ENCODE measurements around the gene TVP23A. TPM values are rescaled to one million over a fixed set of nuclear protein-coding genes. Genes with fewer than 3 reads are reported as not detected.

The TVP23A gene
- polyA plus RNA-seq, 1 donor from 2014 or later = 9.1 TPM

DNA sequence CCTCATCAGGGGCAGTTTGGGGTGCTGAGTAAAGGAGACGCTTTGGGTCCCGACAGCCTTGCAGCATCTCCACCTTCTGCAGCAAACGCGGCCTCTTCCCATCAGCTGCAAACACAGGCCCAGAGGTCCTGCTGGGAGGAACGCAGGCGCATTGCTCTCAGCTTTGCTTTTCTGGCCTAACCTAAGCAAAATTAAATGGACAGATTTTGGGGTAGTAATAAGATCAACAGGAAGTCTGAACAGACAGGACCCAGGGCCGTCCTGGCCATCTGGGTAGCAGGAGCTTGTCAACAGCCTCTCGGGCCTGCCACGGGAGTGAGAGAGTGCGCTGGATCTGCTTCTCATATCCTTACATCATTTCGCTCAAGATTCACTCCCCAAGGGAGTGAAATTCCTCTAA lies 67.8 kb downstream of the TVP23A start:
- Histone ChIP-seq H3K9me2 (ENCODE audit: insufficient read depth, low read length) (no peaks in the 10 kb centered on the region), H3K27ac (ENCODE audit: low read length) (no peak overlapping the region), H3K27me3 (ENCODE audit: insufficient read depth, low read depth, low read length) (no peaks in the 10 kb centered on the region), H3K9ac (ENCODE audit: low read length) (no peak overlapping the region), H3K9me3 (ENCODE audit: low read length) (no peaks in the 10 kb centered on the region), H3K36me3 (ENCODE audit: insufficient read depth, low read length) (no peaks in the 10 kb centered on the region), H3K4me2 (ENCODE audit: low read length) (no peak overlapping the region), H3F3A (ENCODE audit: insufficient read depth, low read length, poor library complexity, severe bottlenecking) (no peaks in the 10 kb centered on the region), H3K4me3 (ENCODE audit: low read length) (no peak overlapping the region), H2AFZ (ENCODE audit: low read depth, low read length) (no peak overlapping the region), H3K79me2 (replicated peaks; ENCODE audit: insufficient read depth, low read length) (no peaks in the 10 kb centered on the region), H4K20me1 (ENCODE audit: insufficient read depth) (no peaks in the 10 kb centered on the region)
- TF ChIP-seq POLR2AphosphoS5 (IDR thresholded peaks at IDR 0.05) = no peak
- TF ChIP-seq, protein P1, sequence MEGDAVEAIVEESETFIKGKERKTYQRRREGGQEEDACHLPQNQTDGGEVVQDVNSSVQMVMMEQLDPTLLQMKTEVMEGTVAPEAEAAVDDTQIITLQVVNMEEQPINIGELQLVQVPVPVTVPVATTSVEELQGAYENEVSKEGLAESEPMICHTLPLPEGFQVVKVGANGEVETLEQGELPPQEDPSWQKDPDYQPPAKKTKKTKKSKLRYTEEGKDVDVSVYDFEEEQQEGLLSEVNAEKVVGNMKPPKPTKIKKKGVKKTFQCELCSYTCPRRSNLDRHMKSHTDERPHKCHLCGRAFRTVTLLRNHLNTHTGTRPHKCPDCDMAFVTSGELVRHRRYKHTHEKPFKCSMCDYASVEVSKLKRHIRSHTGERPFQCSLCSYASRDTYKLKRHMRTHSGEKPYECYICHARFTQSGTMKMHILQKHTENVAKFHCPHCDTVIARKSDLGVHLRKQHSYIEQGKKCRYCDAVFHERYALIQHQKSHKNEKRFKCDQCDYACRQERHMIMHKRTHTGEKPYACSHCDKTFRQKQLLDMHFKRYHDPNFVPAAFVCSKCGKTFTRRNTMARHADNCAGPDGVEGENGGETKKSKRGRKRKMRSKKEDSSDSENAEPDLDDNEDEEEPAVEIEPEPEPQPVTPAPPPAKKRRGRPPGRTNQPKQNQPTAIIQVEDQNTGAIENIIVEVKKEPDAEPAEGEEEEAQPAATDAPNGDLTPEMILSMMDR (IDR thresholded peaks at IDR 0.05; ENCODE audit: poor library complexity, severe bottlenecking) = no peak
- TF ChIP-seq EP300 (conservative IDR thresholded peaks at IDR 0.05; ENCODE audit: poor library complexity, severe bottlenecking) = no peak
- TF ChIP-seq SMC3 (conservative IDR thresholded peaks at IDR 0.05; ENCODE audit: poor library complexity) = no peak
- no peak for TF ChIP-seq TAF1 (IDR thresholded peaks at IDR 0.05; ENCODE audit: low read depth)

- Histone ChIP-seq H3K9me3 (ENCODE audit: low read length) (no peaks in the 10 kb centered on the region), H3K9me2 (ENCODE audit: insufficient read depth, low read length) (no peaks in the 10 kb centered on the region), H3K27ac (ENCODE audit: low read length) (no peak overlapping the region), H3K4me2 (ENCODE audit: low read length) (no peak overlapping the region), H3K27me3 (ENCODE audit: insufficient read depth, low read depth, low read length) (no peaks in the 10 kb centered on the region), H3K9ac (ENCODE audit: low read length) (no peak overlapping the region), H3K79me2 (replicated peaks; ENCODE audit: insufficient read depth, low read length) (no peaks in the 10 kb centered on the region), H3K36me3 (ENCODE audit: insufficient read depth, low read length) (no peaks in the 10 kb centered on the region), H2AFZ (ENCODE audit: low read depth, low read length) (no peak overlapping the region), H3K4me3 (ENCODE audit: low read length) (no peak overlapping the region), H4K20me1 (ENCODE audit: insufficient read depth) (no peaks in the 10 kb centered on the region), H3F3A (ENCODE audit: insufficient read depth, low read length, poor library complexity, severe bottlenecking) (peaks cover 2% of the 10 kb centered on the region)
- TF ChIP-seq, protein P1 (IDR thresholded peaks at IDR 0.05; ENCODE audit: poor library complexity, severe bottlenecking) = no peak
- TF ChIP-seq TAF1 (IDR thresholded peaks at IDR 0.05; ENCODE audit: low read depth) (no peak), POLR2AphosphoS5 (IDR thresholded peaks at IDR 0.05) (no peak), EZH2 (IDR thresholded peaks at IDR 0.05; ENCODE audit: borderline replicate concordance, insufficient read depth, low read length, poor library complexity, severe bottlenecking) (no peak), SMC3 (conservative IDR thresholded peaks at IDR 0.05; ENCODE audit: poor library complexity) (no peak), RAD21 (conservative IDR thresholded peaks at IDR 0.05) (no peak), EP300 (conservative IDR thresholded peaks at IDR 0.05; ENCODE audit: poor library complexity, severe bottlenecking) (no peak), MXI1 (conservative IDR thresholded peaks at IDR 0.05; ENCODE audit: poor library complexity, severe bottlenecking) (no peak)
- TF ChIP-seq, protein P2, sequence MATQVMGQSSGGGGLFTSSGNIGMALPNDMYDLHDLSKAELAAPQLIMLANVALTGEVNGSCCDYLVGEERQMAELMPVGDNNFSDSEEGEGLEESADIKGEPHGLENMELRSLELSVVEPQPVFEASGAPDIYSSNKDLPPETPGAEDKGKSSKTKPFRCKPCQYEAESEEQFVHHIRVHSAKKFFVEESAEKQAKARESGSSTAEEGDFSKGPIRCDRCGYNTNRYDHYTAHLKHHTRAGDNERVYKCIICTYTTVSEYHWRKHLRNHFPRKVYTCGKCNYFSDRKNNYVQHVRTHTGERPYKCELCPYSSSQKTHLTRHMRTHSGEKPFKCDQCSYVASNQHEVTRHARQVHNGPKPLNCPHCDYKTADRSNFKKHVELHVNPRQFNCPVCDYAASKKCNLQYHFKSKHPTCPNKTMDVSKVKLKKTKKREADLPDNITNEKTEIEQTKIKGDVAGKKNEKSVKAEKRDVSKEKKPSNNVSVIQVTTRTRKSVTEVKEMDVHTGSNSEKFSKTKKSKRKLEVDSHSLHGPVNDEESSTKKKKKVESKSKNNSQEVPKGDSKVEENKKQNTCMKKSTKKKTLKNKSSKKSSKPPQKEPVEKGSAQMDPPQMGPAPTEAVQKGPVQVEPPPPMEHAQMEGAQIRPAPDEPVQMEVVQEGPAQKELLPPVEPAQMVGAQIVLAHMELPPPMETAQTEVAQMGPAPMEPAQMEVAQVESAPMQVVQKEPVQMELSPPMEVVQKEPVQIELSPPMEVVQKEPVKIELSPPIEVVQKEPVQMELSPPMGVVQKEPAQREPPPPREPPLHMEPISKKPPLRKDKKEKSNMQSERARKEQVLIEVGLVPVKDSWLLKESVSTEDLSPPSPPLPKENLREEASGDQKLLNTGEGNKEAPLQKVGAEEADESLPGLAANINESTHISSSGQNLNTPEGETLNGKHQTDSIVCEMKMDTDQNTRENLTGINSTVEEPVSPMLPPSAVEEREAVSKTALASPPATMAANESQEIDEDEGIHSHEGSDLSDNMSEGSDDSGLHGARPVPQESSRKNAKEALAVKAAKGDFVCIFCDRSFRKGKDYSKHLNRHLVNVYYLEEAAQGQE (IDR thresholded peaks at IDR 0.05; ENCODE audit: borderline replicate concordance) = no peak
These were observed 72.8 kb downstream of the TVP23A start for GRCh38 chr16:10745841-10746240.
